ENCODE data around the gene AKAP8L. TPM values are rescaled to one million over a fixed set of nuclear protein-coding genes. Genes with fewer than 3 reads are reported as not detected.
A peak's percentile ranks its signal among the peaks of the same experiment; 100 is the strongest.

AKAP8L gene
- total RNA-seq, 2 donors from 2014 or later, result 70.9 to 114 TPM

GRCh38 chr19:15331419-15332310 lies 87.1 kb downstream of the AKAP8L start:
- peaks cover 13 to 29% of the 10 kb centered on the region in 2 donors for H3K36me3 Mint-ChIP-seq
- DNase-seq (ENCODE audit: low spot score in 2 of 2), result peak; percentile 69 to 76

GRCh38 chr19:15330801-15331418 lies 87.9 kb downstream of the AKAP8L start:
- H3K36me3 Mint-ChIP-seq, result peaks cover 13 to 29% of the 10 kb centered on the region in 2 donors
- peak overlapping the region; percentile 91 to 99 for H3K27ac Mint-ChIP-seq
- H3K9me3 Mint-ChIP-seq, result no peaks in the 10 kb centered on the region
- DNase-seq (ENCODE audit: low spot score in 2 of 2), result no peak
- ATAC-seq, result peak in 1 of 2 donors; percentile 41

More at GRCh38 chr19:15331419-15332310, 87.1 kb downstream of the AKAP8L start:
- Mint-ChIP-seq H3K27ac (peak overlapping the region; percentile 96 to 99), H3K9me3 (no peaks in the 10 kb centered on the region)
- ATAC-seq, result peak; percentile 65

Other genes with a start within 250 kb of the AKAP8L start
- under 1 TPM in 1 of 2 donors, not detected in 1; 0.07 TPM for gene NOTCH3, start 218.0 kb downstream of the AKAP8L start, total RNA-seq
- gene EPHX3, start 186.5 kb downstream of the AKAP8L start, total RNA-seq, result under 1 TPM in 1 of 2 donors, not detected in 1; 0.27 TPM
- 100 to 1,000 TPM; 108 to 114 TPM for gene BRD4, start 86.4 kb downstream of the AKAP8L start, total RNA-seq
- 10 to 100 TPM; 41.1 to 51.4 TPM for gene AKAP8, start 39.2 kb downstream of the AKAP8L start, total RNA-seq
- gene WIZ, start 31.0 kb upstream of the AKAP8L start, total RNA-seq, result 10 to 100 TPM; 18.4 to 19.8 TPM
- gene RASAL3, start 45.6 kb upstream of the AKAP8L start, total RNA-seq, result 100 to 1,000 TPM in 1 of 2 donors, 10 to 100 TPM in 1; 64.5 to 101 TPM
- gene PGLYRP2, start 60.5 kb upstream of the AKAP8L start, total RNA-seq, result under 1 TPM; 0.09 to 0.29 TPM
- gene CYP4F22, start 89.5 kb upstream of the AKAP8L start, total RNA-seq, result under 1 TPM in 1 of 2 donors, not detected in 1; 0.72 TPM
- gene CYP4F8, start 196.2 kb upstream of the AKAP8L start, total RNA-seq, result not detected
- under 1 TPM; 0.14 to 0.18 TPM for gene CYP4F3, start 221.9 kb upstream of the AKAP8L start, total RNA-seq

Data from activated naive CD4-positive, alpha-beta T cell treated with anti-CD3 and anti-CD28 coated beads, Interleukin-2, amount 50 U/mL, for 72 hours (primary cell).